ENCODE data around the gene KCNE3.

DNA sequence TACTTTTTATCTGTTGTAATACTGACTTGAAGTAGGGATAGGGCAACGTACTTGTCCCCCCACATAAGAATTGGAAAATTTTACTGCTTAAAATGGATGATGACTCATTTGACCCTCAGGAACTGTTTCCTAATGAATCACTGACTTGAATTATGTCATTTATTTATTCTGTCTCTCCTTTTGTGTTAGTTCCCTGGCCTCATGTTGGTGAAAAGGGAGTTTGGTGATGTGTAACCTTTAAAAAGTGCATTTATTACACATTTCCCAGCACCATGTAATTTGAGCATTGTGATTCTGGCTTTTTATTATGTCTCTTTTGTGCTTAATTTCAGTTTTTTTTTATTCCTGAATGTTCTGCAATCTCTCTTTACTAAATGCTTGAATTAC is 48.8 kb downstream of the KCNE3 start:
- TF ChIP-seq POLR2AphosphoS5 (IDR thresholded peaks at IDR 0.05; ENCODE audit: low read depth, low read length) (no peak), TAF1 (IDR thresholded peaks at IDR 0.05; ENCODE audit: low read depth, low read length) (no peak), POLR2A (IDR thresholded peaks at IDR 0.05; ENCODE audit: low read depth, low read length) (no peak), SPI1 (IDR thresholded peaks at IDR 0.05; ENCODE audit: low read depth, low read length) (no peak), PAX5 (IDR thresholded peaks at IDR 0.05; ENCODE audit: insufficient read depth, low read length, severe bottlenecking) (no peak)

All from GM12891 (cell line).